GM12878 (cell line): ENCODE data around the gene ERVV-1. TPM values are rescaled to one million over a fixed set of nuclear protein-coding genes. Genes with fewer than 3 reads are reported as not detected.

Experiments used
- ATAC-seq: fragments of 200-7000 bp; cut with Tn5 transposase; 3 replicates; pipeline ENCODE4 v1.9.1; 2020; ENCODE audit warnings: mild to moderate bottlenecking, moderate library complexity
- BruUV-seq: library from RNA; stranded (reverse); fragments of 400-500 nt; replicated peaks from 2 replicates; lab custom pipeline; 2021; lab: Mats Ljungman, UMichigan
- CTCF ChIA-PET: fragments of 300-600 bp; sonication (Branson Sonifier 250); formaldehyde crosslinking; extraction: SDS; loops from one replicate; lab custom pipeline; 2021; ENCODE audit warnings: inconsistent platforms; lab: Yijun Ruan, JAX
- POLR2A ChIA-PET: fragments of 350-600 bp; formaldehyde crosslinking; extraction: SDS; loops from one replicate; lab custom pipeline; 2021; ENCODE audit warnings: inconsistent platforms; lab: Charles Lee
- RAD21 ChIA-PET: fragments of 300-600 bp; sonication (Branson Sonifier 250); formaldehyde crosslinking; loops from one replicate; lab custom pipeline; 2023; ENCODE audit warnings: antibody characterized with exemption; ENCODE audit not compliant: unreplicated experiment; lab: Charles Lee
- SMC1A ChIA-PET: fragments of 300-600 bp; sonication (Branson Sonifier 250); formaldehyde crosslinking; loops from one replicate; lab custom pipeline; 2023; ENCODE audit not compliant: unreplicated experiment, uncharacterized antibody; lab: Charles Lee
- DNase-seq: peaks from one replicate; pipeline ENCODE4 v3.0.0-alpha.2; 2011; ENCODE audit warnings: low read depth, low spot score
- FAIRE-seq: peaks from 3 replicates; lab custom pipeline; 2011; peaks lifted over from hg19 to GRCh38; lab: Jason Lieb, UNC
- H2AFZ ChIP-seq: 2 replicates; pipeline ENCODE4 v1.6.0; 2011; ENCODE audit warnings: low read depth, low read length, control low read depth; ENCODE audit not compliant: control insufficient read depth
- H3K27ac ChIP-seq: 2 replicates; pipeline ENCODE4 v1.5.1; 2011; ENCODE audit warnings: control low read depth; ENCODE audit not compliant: control insufficient read depth, insufficient read depth
- H3K27me3 ChIP-seq, 2 experiments: replicated peaks in 1 of 2; 2 replicates each; pipeline versions ENCODE4 v1.6.0 to v1.6.1; 2011; ENCODE audit warnings: low read length in 1 of 2; ENCODE audit not compliant: control insufficient read depth in 2 of 2, insufficient read depth in 2 of 2
- H3K36me3 ChIP-seq, 2 experiments: 2 replicates each; pipeline ENCODE4 v1.5.1; 2011; ENCODE audit warnings: low read length in 1 of 2; ENCODE audit not compliant: control insufficient read depth in 2 of 2, insufficient read depth in 2 of 2
- H3K4me1 ChIP-seq: 2 replicates; pipeline ENCODE4 v1.6.1; 2011; ENCODE audit warnings: mild to moderate bottlenecking, low read length, moderate library complexity, mixed read lengths; ENCODE audit not compliant: control insufficient read depth, insufficient read depth
- H3K4me2 ChIP-seq: 2 replicates; pipeline ENCODE4 v1.6.0; 2011; ENCODE audit warnings: control low read depth; ENCODE audit not compliant: control insufficient read depth, insufficient read depth
- H3K4me3 ChIP-seq: fragments of 200-600 bp; sonication (generic); 2 replicates; pipeline ENCODE4 v1.5.1; 2016
- H3K79me2 ChIP-seq: 2 replicates; pipeline ENCODE4 v1.6.0; 2011; ENCODE audit warnings: low read length; ENCODE audit not compliant: control insufficient read depth, insufficient read depth
- H3K9ac ChIP-seq: 2 replicates; pipeline ENCODE4 v1.8.0; 2011; ENCODE audit warnings: low read length, control low read depth, mixed read lengths; ENCODE audit not compliant: control insufficient read depth, insufficient read depth
- H3K9me3 ChIP-seq: replicated peaks from 3 replicates; pipeline ENCODE4 v1.5.1; 2011; ENCODE audit warnings: mild to moderate bottlenecking, low read length; ENCODE audit not compliant: control insufficient read depth, insufficient read depth
- H4K20me1 ChIP-seq: 2 replicates; pipeline ENCODE4 v1.6.0; 2011; ENCODE audit not compliant: control insufficient read depth, insufficient read depth
- IKZF1 ChIP-seq: fragments of 450-650 bp; conservative IDR thresholded peaks from 2 replicates; pipeline ENCODE4 v1.6.1; 2017; ENCODE audit warnings: antibody characterized with exemption, mild to moderate bottlenecking
- MYC ChIP-seq: IDR thresholded peaks from 2 replicates; pipeline ENCODE4 v1.6.1; 2011; ENCODE audit warnings: mild to moderate bottlenecking, low read length, moderate library complexity, inconsistent platforms; ENCODE audit not compliant: insufficient read depth, insufficient replicate concordance, insufficient read length, severe bottlenecking
- NKRF ChIP-seq: fragments of 450-650 bp; conservative IDR thresholded peaks from 2 replicates; pipeline ENCODE4 v1.6.1; 2017; ENCODE audit warnings: mild to moderate bottlenecking, moderate library complexity
- REST ChIP-seq: IDR thresholded peaks from 2 replicates; pipeline ENCODE4 v1.6.1; 2012; ENCODE audit warnings: mild to moderate bottlenecking, low read depth, low read length
- TCF12 ChIP-seq: IDR thresholded peaks from 2 replicates; pipeline ENCODE4 v1.6.1; 2011; ENCODE audit warnings: low read depth, mild to moderate bottlenecking, low read length
- USF1 ChIP-seq: IDR thresholded peaks from 2 replicates; pipeline ENCODE4 v1.6.1; 2011; ENCODE audit warnings: borderline replicate concordance, low read depth, mild to moderate bottlenecking, moderate library complexity, mixed read lengths, low read length; ENCODE audit not compliant: insufficient read depth; ENCODE audit errors: extremely low read length
- WRNIP1 ChIP-seq: IDR thresholded peaks from 2 replicates; pipeline ENCODE4 v1.6.1; 2011; ENCODE audit warnings: low read depth, low read length, improper control_type of control experiment, borderline replicate concordance
- ZNF622 ChIP-seq: fragments of 450-650 bp; IDR thresholded peaks from 2 replicates; pipeline ENCODE4 v1.6.1; 2017; ENCODE audit warnings: mild to moderate bottlenecking, inconsistent platforms
- WGBS: methylation state at CpG from one replicate; pipeline ENCODE4 v1.1.6; 2016; ENCODE audit warnings: low lambda C conversion rate; ENCODE audit not compliant: insufficient replicate concordance, insufficient coverage; ENCODE audit errors: missing lambda C conversion rate; 5-methylcytosine and 5-hydroxymethylcytosine counted together
- in situ Hi-C: fragments of 300-500 bp; cut with MboI; formaldehyde crosslinking; loops from 9 replicates; pipeline ENCODE4 v1.14.3; 2018; ENCODE audit warnings: mixed read lengths
- intact Hi-C: fragments of 100-400 bp; cut with micrococcal nuclease; formaldehyde crosslinking; loops from one replicate; pipeline ENCODE4 v1.14.2; 2022; ENCODE audit not compliant: unreplicated experiment
- polyA plus RNA-seq, 11 experiments: library from polyadenylated mRNA; depleted of rRNA in 4 of 11; unstranded in 6 of 11; stranded (reverse) in 5 of 11; fragments of >200 nt; fragmentation: Nextera tagmentation in 4 of 11; fragmentation: Illumina TruSeq in 1 of 11; extraction: Ambion mirVana in 4 of 11; extraction: Trizol in 1 of 11; gene quantifications; 1 replicate in 1 of 11; 2 replicates in 10 of 11; pipeline versions ENCODE4 v1.2.1 to v1.2.3, GENCODE V29; 2011 to 2016; ENCODE audit warnings: inconsistent platforms in 2 of 11, missing spikeins in 2 of 11, low read depth in 1 of 11
- total RNA-seq, 4 experiments: library from RNA; depleted of rRNA in 3 of 4; stranded (reverse); fragments of >200 nt in 3 of 4; fragmentation: Illumina TruSeq in 1 of 4; extraction: Trizol in 1 of 4; gene quantifications; 2 replicates each; pipeline versions ENCODE4 v1.2.1 to v1.2.3, GENCODE V29; 2013 to 2021

The ERVV-1 gene
- total and polyA plus RNA-seq, 10 of the 15 experiments (the other 5 are each of a cell fraction or from before 2014, with no cell fraction given): 0.05 TPM; not detected in 9

- BruUV-seq: no TSS peak
- intact Hi-C loops (no loop called here), in situ Hi-C loops (no loop called here)
- Histone ChIP-seq H3K9me3 (peaks cover 10% of the 10 kb centered on the region; the same call in 2 of the 3 replicates), H3K9ac (no peak overlapping the region), H2AFZ (no peak overlapping the region), H3K4me1 (no peaks in the 10 kb centered on the region), H3K27me3 (no peaks in the 10 kb centered on the region), H3K4me2 (no peak overlapping the region), H3K27ac (no peak overlapping the region), H3K79me2 (no peaks in the 10 kb centered on the region), H3K4me3 (no peak overlapping the region), H4K20me1 (no peaks in the 10 kb centered on the region), H3K36me3 (no peaks in the 10 kb centered on the region)
- SMC1A ChIA-PET: no interaction called here
- POLR2A ChIA-PET: no interaction called here
- FAIRE-seq: no peak
- no peak for DNase-seq
- CTCF ChIA-PET: no interaction called here
- 56% methylated on average over 40 of the region's 59 CpGs for WGBS
- ATAC-seq: no peak
- RAD21 ChIA-PET: no interaction called here
- TF ChIP-seq IKZF1 (no peak), ZNF622 (no peak), TCF12 (no peak), USF1 (no peak), MYC (no peak), REST (no peak), WRNIP1 (no peak), NKRF (no peak)
Observed at GRCh38 chr19:53057904-53058580, 44.3 kb downstream of the ERVV-1 start.

Other genes starting within 250 kb of the ERVV-1 start
Only the 7 nearest of the 13 such genes appear.
- gene ZNF320, start 116.3 kb upstream of the ERVV-1 start, total RNA-seq (2014; rRNA removed): 0.79 and 1.1 TPM in 2 replicates
- 1.3 and 1.8 TPM in 2 replicates for gene ZNF320, start 116.3 kb upstream of the ERVV-1 start, total RNA-seq (2014; rRNA removed; fragmentation: Illumina TruSeq; extraction: Trizol)
- 2.1 and 2.6 TPM in 2 replicates for gene ZNF320, start 116.3 kb upstream of the ERVV-1 start, total RNA-seq (2021)
- gene ZNF320, start 116.3 kb upstream of the ERVV-1 start, polyA plus RNA-seq (2011; rRNA removed): 7.7 and 9.3 TPM in 2 replicates
- 1.6 TPM in 1 of 2 replicates, not detected in the other for gene ZNF320, start 116.3 kb upstream of the ERVV-1 start, polyA plus RNA-seq (2014; fragmentation: Illumina TruSeq; extraction: Trizol)
- gene ZNF320, start 116.3 kb upstream of the ERVV-1 start, polyA plus RNA-seq (2014; fragmentation: Nextera tagmentation; extraction: Ambion mirVana): 1 to 10 TPM in 1 of 2 experiments, under 1 TPM in 1; 0.48 to 1.0 TPM
- 2.7 and 3.0 TPM in 2 replicates for gene ZNF320, start 116.3 kb upstream of the ERVV-1 start, polyA plus RNA-seq (2014; rRNA removed)
- 1 to 10 TPM in 1 of 2 experiments, under 1 TPM in 1; 0.96 to 1.3 TPM for gene ZNF320, start 116.3 kb upstream of the ERVV-1 start, polyA plus RNA-seq (2016; fragmentation: Nextera tagmentation; extraction: Ambion mirVana)
- gene ZNF888, start 90.5 kb upstream of the ERVV-1 start, total RNA-seq (2014; rRNA removed): 3.3 and 4.5 TPM in 2 replicates
- gene ZNF888, start 90.5 kb upstream of the ERVV-1 start, total RNA-seq (2014; rRNA removed; fragmentation: Illumina TruSeq; extraction: Trizol): 4.1 and 4.3 TPM in 2 replicates
- gene ZNF888, start 90.5 kb upstream of the ERVV-1 start, total RNA-seq (2021): 2.8 and 3.5 TPM in 2 replicates
- gene ZNF888, start 90.5 kb upstream of the ERVV-1 start, polyA plus RNA-seq (2011; rRNA removed): 3.4 and 5.0 TPM in 2 replicates
- 3.7 and 5.1 TPM in 2 replicates for gene ZNF888, start 90.5 kb upstream of the ERVV-1 start, polyA plus RNA-seq (2014; fragmentation: Illumina TruSeq; extraction: Trizol)
- under 1 TPM; 0.26 to 0.53 TPM for gene ZNF888, start 90.5 kb upstream of the ERVV-1 start, polyA plus RNA-seq (2014; fragmentation: Nextera tagmentation; extraction: Ambion mirVana)
- gene ZNF888, start 90.5 kb upstream of the ERVV-1 start, polyA plus RNA-seq (2014; rRNA removed): 2.1 and 2.3 TPM in 2 replicates
- 1 to 10 TPM in 1 of 2 experiments, under 1 TPM in 1; 0.55 to 1.6 TPM for gene ZNF888, start 90.5 kb upstream of the ERVV-1 start, polyA plus RNA-seq (2016; fragmentation: Nextera tagmentation; extraction: Ambion mirVana)
- gene ZNF816, start 51.0 kb upstream of the ERVV-1 start, total RNA-seq (2014; rRNA removed): 6.9 and 9.9 TPM in 2 replicates
- 15.6 and 16.0 TPM in 2 replicates for gene ZNF816, start 51.0 kb upstream of the ERVV-1 start, total RNA-seq (2014; rRNA removed; fragmentation: Illumina TruSeq; extraction: Trizol)
- gene ZNF816, start 51.0 kb upstream of the ERVV-1 start, total RNA-seq (2021): 7.0 and 8.3 TPM in 2 replicates
- gene ZNF816, start 51.0 kb upstream of the ERVV-1 start, polyA plus RNA-seq (2011; rRNA removed): 11.8 and 18.5 TPM in 2 replicates
- 8.0 and 14.9 TPM in 2 replicates for gene ZNF816, start 51.0 kb upstream of the ERVV-1 start, polyA plus RNA-seq (2014; fragmentation: Illumina TruSeq; extraction: Trizol)
- 1 to 10 TPM; 4.4 to 6.6 TPM for gene ZNF816, start 51.0 kb upstream of the ERVV-1 start, polyA plus RNA-seq (2014; fragmentation: Nextera tagmentation; extraction: Ambion mirVana)
- 4.0 and 6.3 TPM in 2 replicates for gene ZNF816, start 51.0 kb upstream of the ERVV-1 start, polyA plus RNA-seq (2014; rRNA removed)
- gene ZNF816, start 51.0 kb upstream of the ERVV-1 start, polyA plus RNA-seq (2016; fragmentation: Nextera tagmentation; extraction: Ambion mirVana): 10 to 100 TPM in 1 of 2 experiments, 1 to 10 TPM in 1; 6.7 to 10.0 TPM
- not detected in 2 replicates for gene ERVV-2, start 30.8 kb downstream of the ERVV-1 start, total RNA-seq (2014; rRNA removed)
- not detected in 2 replicates for gene ERVV-2, start 30.8 kb downstream of the ERVV-1 start, total RNA-seq (2014; rRNA removed; fragmentation: Illumina TruSeq; extraction: Trizol)
- gene ERVV-2, start 30.8 kb downstream of the ERVV-1 start, total RNA-seq (2021): not detected in 2 replicates
- gene ERVV-2, start 30.8 kb downstream of the ERVV-1 start, polyA plus RNA-seq (2011; rRNA removed): 0.04 TPM in 2 replicates
- not detected in 2 replicates for gene ERVV-2, start 30.8 kb downstream of the ERVV-1 start, polyA plus RNA-seq (2014; fragmentation: Illumina TruSeq; extraction: Trizol)
- gene ERVV-2, start 30.8 kb downstream of the ERVV-1 start, polyA plus RNA-seq (2014; fragmentation: Nextera tagmentation; extraction: Ambion mirVana): not detected
- not detected in 2 replicates for gene ERVV-2, start 30.8 kb downstream of the ERVV-1 start, polyA plus RNA-seq (2014; rRNA removed)
- not detected for gene ERVV-2, start 30.8 kb downstream of the ERVV-1 start, polyA plus RNA-seq (2016; fragmentation: Nextera tagmentation; extraction: Ambion mirVana)
- gene ZNF160, start 89.5 kb downstream of the ERVV-1 start, total RNA-seq (2014; rRNA removed): 12.9 and 14.6 TPM in 2 replicates
- gene ZNF160, start 89.5 kb downstream of the ERVV-1 start, total RNA-seq (2014; rRNA removed; fragmentation: Illumina TruSeq; extraction: Trizol): 16.9 and 17.4 TPM in 2 replicates
- gene ZNF160, start 89.5 kb downstream of the ERVV-1 start, total RNA-seq (2021): 11.4 and 12.4 TPM in 2 replicates
- gene ZNF160, start 89.5 kb downstream of the ERVV-1 start, polyA plus RNA-seq (2011; rRNA removed): 18.6 and 29.9 TPM in 2 replicates
- gene ZNF160, start 89.5 kb downstream of the ERVV-1 start, polyA plus RNA-seq (2014; fragmentation: Illumina TruSeq; extraction: Trizol): 12.3 and 12.4 TPM in 2 replicates
- gene ZNF160, start 89.5 kb downstream of the ERVV-1 start, polyA plus RNA-seq (2014; fragmentation: Nextera tagmentation; extraction: Ambion mirVana): 1 to 10 TPM; 2.8 to 3.2 TPM
- 9.5 and 10.9 TPM in 2 replicates for gene ZNF160, start 89.5 kb downstream of the ERVV-1 start, polyA plus RNA-seq (2014; rRNA removed)
- gene ZNF160, start 89.5 kb downstream of the ERVV-1 start, polyA plus RNA-seq (2016; fragmentation: Nextera tagmentation; extraction: Ambion mirVana): 10 to 100 TPM in 1 of 2 experiments, 1 to 10 TPM in 1; 7.2 to 11.9 TPM
- gene ZNF415, start 119.0 kb downstream of the ERVV-1 start, total RNA-seq (2014; rRNA removed): 0.06 TPM in 1 of 2 replicates, not detected in the other
- gene ZNF415, start 119.0 kb downstream of the ERVV-1 start, total RNA-seq (2014; rRNA removed; fragmentation: Illumina TruSeq; extraction: Trizol): 0.13 TPM in 1 of 2 replicates, not detected in the other
- not detected in 2 replicates for gene ZNF415, start 119.0 kb downstream of the ERVV-1 start, total RNA-seq (2021)
- gene ZNF415, start 119.0 kb downstream of the ERVV-1 start, polyA plus RNA-seq (2011; rRNA removed): 0.03 TPM in 1 of 2 replicates, not detected in the other
- gene ZNF415, start 119.0 kb downstream of the ERVV-1 start, polyA plus RNA-seq (2014; fragmentation: Illumina TruSeq; extraction: Trizol): 0.04 TPM in 1 of 2 replicates, not detected in the other
- not detected for gene ZNF415, start 119.0 kb downstream of the ERVV-1 start, polyA plus RNA-seq (2014; fragmentation: Nextera tagmentation; extraction: Ambion mirVana)
- not detected in 2 replicates for gene ZNF415, start 119.0 kb downstream of the ERVV-1 start, polyA plus RNA-seq (2014; rRNA removed)
- not detected for gene ZNF415, start 119.0 kb downstream of the ERVV-1 start, polyA plus RNA-seq (2016; fragmentation: Nextera tagmentation; extraction: Ambion mirVana)
- gene ZNF347, start 145.1 kb downstream of the ERVV-1 start, total RNA-seq (2014; rRNA removed): 1.8 and 2.5 TPM in 2 replicates
- 3.3 and 3.5 TPM in 2 replicates for gene ZNF347, start 145.1 kb downstream of the ERVV-1 start, total RNA-seq (2014; rRNA removed; fragmentation: Illumina TruSeq; extraction: Trizol)
- gene ZNF347, start 145.1 kb downstream of the ERVV-1 start, total RNA-seq (2021): 2.7 and 3.4 TPM in 2 replicates
- 0.75 and 0.84 TPM in 2 replicates for gene ZNF347, start 145.1 kb downstream of the ERVV-1 start, polyA plus RNA-seq (2011; rRNA removed)
- 1.6 and 1.9 TPM in 2 replicates for gene ZNF347, start 145.1 kb downstream of the ERVV-1 start, polyA plus RNA-seq (2014; fragmentation: Illumina TruSeq; extraction: Trizol)
- 1 to 10 TPM in 1 of 2 experiments, under 1 TPM in 1; 0.61 to 2.0 TPM for gene ZNF347, start 145.1 kb downstream of the ERVV-1 start, polyA plus RNA-seq (2014; fragmentation: Nextera tagmentation; extraction: Ambion mirVana)
- 1.0 and 2.9 TPM in 2 replicates for gene ZNF347, start 145.1 kb downstream of the ERVV-1 start, polyA plus RNA-seq (2014; rRNA removed)
- gene ZNF347, start 145.1 kb downstream of the ERVV-1 start, polyA plus RNA-seq (2016; fragmentation: Nextera tagmentation; extraction: Ambion mirVana): 1 to 10 TPM; 1.1 to 1.6 TPM